ENCODE data around the gene CDKN1C.

The CDKN1C gene

GRCh38 chr11:2847561-2847960 lies 38.0 kb downstream of the CDKN1C start:
- DNase-seq (ENCODE audit: low read depth in 2 of 2): no peak

- DNase-seq (ENCODE audit: low read depth in 2 of 2): no peak
Observed at GRCh38 chr11:2846470-2846869, 39.1 kb downstream of the CDKN1C start.

- DNase-seq (ENCODE audit: low read depth in 2 of 2): no peak
Observed at GRCh38 chr11:2846056-2846455, 39.5 kb downstream of the CDKN1C start.

GRCh38 chr11:2844996-2845395 lies 40.6 kb downstream of the CDKN1C start:
- DNase-seq (ENCODE audit: low read depth in 2 of 2): no peak

- DNase-seq (ENCODE audit: low read depth in 2 of 2): no peak
Observed at GRCh38 chr11:2844116-2844842, 41.3 kb downstream of the CDKN1C start.

GRCh38 chr11:2843551-2843950 lies 42.0 kb downstream of the CDKN1C start:
- no peak for DNase-seq (ENCODE audit: low read depth in 2 of 2)

GRCh38 chr11:2842876-2843275 lies 42.7 kb downstream of the CDKN1C start:
- no peak for DNase-seq (ENCODE audit: low read depth in 2 of 2)

- DNase-seq (ENCODE audit: low read depth in 2 of 2): no peak
Observed at GRCh38 chr11:2841411-2842190, 44.0 kb downstream of the CDKN1C start.

GRCh38 chr11:2839395-2839943 lies 46.1 kb downstream of the CDKN1C start:
- DNase-seq (ENCODE audit: low read depth in 2 of 2): no peak

- DNase-seq (ENCODE audit: low read depth in 2 of 2): no peak
Observed at GRCh38 chr11:2838676-2839294, 46.8 kb downstream of the CDKN1C start.

- DNase-seq (ENCODE audit: low read depth in 2 of 2): no peak
Observed at GRCh38 chr11:2838091-2838490, 47.5 kb downstream of the CDKN1C start.

- no peak for DNase-seq (ENCODE audit: low read depth in 2 of 2)
Observed at GRCh38 chr11:2837651-2838050, 47.9 kb downstream of the CDKN1C start.

- DNase-seq (ENCODE audit: low read depth in 2 of 2): no peak
Observed at GRCh38 chr11:2837096-2837601, 48.4 kb downstream of the CDKN1C start.

- no peak for DNase-seq (ENCODE audit: low read depth in 2 of 2)
Observed at GRCh38 chr11:2836315-2837095, 49.1 kb downstream of the CDKN1C start.

GRCh38 chr11:2835751-2836150 lies 49.8 kb downstream of the CDKN1C start:
- DNase-seq (ENCODE audit: low read depth in 2 of 2): no peak

GRCh38 chr11:2835296-2835695 lies 50.3 kb downstream of the CDKN1C start:
- no peak for DNase-seq (ENCODE audit: low read depth in 2 of 2)

- no peak for DNase-seq (ENCODE audit: low read depth in 2 of 2)
Observed at GRCh38 chr11:2834503-2835273, 50.9 kb downstream of the CDKN1C start.

- DNase-seq (ENCODE audit: low read depth in 2 of 2): no peak
Observed at GRCh38 chr11:2833716-2834502, 51.7 kb downstream of the CDKN1C start.

Measured in stimulated activated CD8-positive, alpha-beta memory T cell treated with anti-CD3 and anti-CD28 coated beads, Interleukin-15, amount 100 ng/mL, for 4 hours (primary cell).